ENCODE measurements around the gene ZNF862. TPM values are rescaled to one million over a fixed set of nuclear protein-coding genes. Genes with fewer than 3 reads are reported as not detected.

The ZNF862 gene
- total and polyA plus RNA-seq, 7 experiments from 2014 or later: 9.1 to 112 (median 39.0) TPM

DNA sequence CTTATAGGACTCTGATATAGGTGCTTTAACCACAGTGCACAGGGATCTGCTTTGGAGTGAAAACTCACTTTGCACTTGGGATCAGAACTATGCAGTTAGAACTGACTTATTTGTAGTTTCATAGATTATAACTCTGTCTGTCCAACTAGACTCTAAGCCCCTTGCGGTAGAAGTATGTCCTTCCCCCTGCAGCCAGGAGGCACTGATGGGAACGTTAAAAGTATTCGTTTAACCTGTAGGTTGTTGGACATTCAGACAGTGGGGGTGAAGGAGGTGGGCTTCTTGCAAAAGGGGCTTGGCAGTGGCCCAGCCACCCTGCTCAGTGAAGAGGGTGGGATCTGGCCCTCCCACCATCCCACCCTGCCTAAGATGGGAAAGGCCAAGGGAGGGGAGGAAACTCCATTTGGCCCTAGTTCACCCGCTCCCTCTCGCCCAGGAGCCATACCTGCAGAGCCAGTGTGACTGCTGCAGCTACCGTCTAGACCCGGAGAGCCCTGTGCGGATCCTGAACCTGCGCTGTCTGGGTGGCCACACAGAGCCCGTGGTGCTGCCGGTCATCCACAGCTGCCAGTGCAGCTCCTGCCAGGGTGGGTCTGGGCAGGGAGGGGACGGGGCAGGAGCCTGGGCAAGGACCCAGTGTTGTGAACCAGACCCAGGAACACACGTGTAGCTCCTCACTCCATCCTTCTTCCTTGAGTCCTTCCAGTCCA is 5.7 kb upstream of the ZNF862 start:
- Mint-ChIP-seq H3K9me3 (peaks cover 0 to 2% (median 0%) of the 10 kb centered on the region in 11 donors), H3K36me3 (no peaks in the 10 kb centered on the region), H3K27me3 (peaks cover 0 to 20% (median 6%) of the 10 kb centered on the region in 5 donors), H3K4me3 (no peak overlapping the region), H3K27ac (no peak overlapping the region), H3K4me1 (peaks cover under 1 to 7% (median 1%) of the 10 kb centered on the region in 7 donors)
- intact Hi-C loops (cut with micrococcal nuclease): loop anchor here in 1 of 2 donors (10.0 kb wide), 1 partner anchor 1252 kb away; the partner anchor contains the start of genes AGAP3, FASTK and TMUB1
- CTCF ChIA-PET: no interaction called here
- Histone ChIP-seq H3K4me1 (ENCODE audit: control insufficient read depth in 2 of 2, insufficient read depth in 2 of 2, low read length in 2 of 2) (no peaks in the 10 kb centered on the region), H3K27ac (ENCODE audit: low read depth, low read length) (no peak overlapping the region), H3K27me3 (ENCODE audit: control insufficient read depth in 2 of 2, insufficient read depth in 2 of 2, low read length in 2 of 2) (no peaks in the 10 kb centered on the region), H3K36me3 (ENCODE audit: control insufficient read depth in 2 of 3, insufficient read depth in 3 of 3, low read length in 3 of 3) (no peaks in the 10 kb centered on the region), H3K9me3 (ENCODE audit: control insufficient read depth in 2 of 3, low read length in 3 of 3) (no peaks in the 10 kb centered on the region), H3K4me3 (ENCODE audit: low read length) (no peak overlapping the region)
- DNase-seq: no peak
- ATAC-seq: no peak
- POLR2A ChIA-PET: interaction anchor here (0.6 to 0.7 kb wide), 2 partner anchors 17 to 42 kb away, joined by 3 to 5 read pairs; no protein-coding TSS in a partner anchor

DNA sequence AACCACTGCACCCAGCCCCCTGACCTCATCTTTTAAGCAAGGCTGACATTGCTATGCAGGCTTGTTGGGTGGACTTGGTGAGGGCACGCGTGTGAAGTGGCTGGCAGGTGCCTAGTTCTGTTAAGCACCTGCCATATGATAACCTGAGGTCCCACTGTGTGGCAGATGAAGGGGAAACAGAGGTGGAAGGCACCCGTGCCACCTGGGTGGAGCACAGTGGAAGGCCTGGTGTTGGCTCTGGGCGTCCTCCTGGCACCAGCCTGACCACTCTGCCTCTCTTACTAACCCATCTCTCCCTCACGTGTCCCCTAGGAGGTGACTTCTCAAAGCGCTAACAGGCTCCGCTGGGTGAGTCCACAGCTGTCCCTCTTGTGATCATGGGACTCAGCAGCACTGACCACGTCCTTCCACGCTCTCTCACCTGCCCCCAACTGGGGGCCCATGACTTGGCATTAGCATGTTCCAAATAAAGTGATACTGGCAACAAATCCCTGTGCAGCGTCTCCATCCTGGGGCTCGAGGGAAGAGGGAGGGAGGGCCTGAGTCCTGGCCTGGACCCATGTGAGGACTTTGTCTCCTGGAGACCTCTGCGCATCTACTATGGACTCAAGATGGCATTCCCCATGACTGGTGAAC is 4.6 kb upstream of the ZNF862 start:
- Histone ChIP-seq H3K4me1 (ENCODE audit: control insufficient read depth in 2 of 2, insufficient read depth in 2 of 2, low read length in 2 of 2) (peaks cover 0 to 5% of the 10 kb centered on the region in 2 donors), H3K27ac (ENCODE audit: low read depth, low read length) (no peak overlapping the region), H3K27me3 (ENCODE audit: control insufficient read depth in 2 of 2, insufficient read depth in 2 of 2, low read length in 2 of 2) (no peaks in the 10 kb centered on the region), H3K9me3 (ENCODE audit: control insufficient read depth in 2 of 3, low read length in 3 of 3) (no peaks in the 10 kb centered on the region), H3K4me3 (ENCODE audit: low read length) (no peak overlapping the region), H3K36me3 (ENCODE audit: control insufficient read depth in 2 of 3, insufficient read depth in 3 of 3, low read length in 3 of 3) (no peaks in the 10 kb centered on the region)
- intact Hi-C loops (cut with micrococcal nuclease): loop anchor here in 1 of 2 donors (10.0 kb wide), 1 partner anchor 1251 kb away; the partner anchor contains the start of genes AGAP3, FASTK and TMUB1
- Mint-ChIP-seq H3K4me3 (no peak overlapping the region), H3K9me3 (peaks cover 0 to 2% (median 0%) of the 10 kb centered on the region in 11 donors), H3K27ac (no peak overlapping the region), H3K27me3 (peaks cover 0 to 20% (median 6%) of the 10 kb centered on the region in 5 donors), H3K4me1 (peaks cover 7 to 12% (median 9%) of the 10 kb centered on the region in 7 donors), H3K36me3 (no peaks in the 10 kb centered on the region)
- DNase-seq (no peak), ATAC-seq (no peak)
- POLR2A ChIA-PET: no interaction called here
- CTCF ChIA-PET: no interaction called here

DNA sequence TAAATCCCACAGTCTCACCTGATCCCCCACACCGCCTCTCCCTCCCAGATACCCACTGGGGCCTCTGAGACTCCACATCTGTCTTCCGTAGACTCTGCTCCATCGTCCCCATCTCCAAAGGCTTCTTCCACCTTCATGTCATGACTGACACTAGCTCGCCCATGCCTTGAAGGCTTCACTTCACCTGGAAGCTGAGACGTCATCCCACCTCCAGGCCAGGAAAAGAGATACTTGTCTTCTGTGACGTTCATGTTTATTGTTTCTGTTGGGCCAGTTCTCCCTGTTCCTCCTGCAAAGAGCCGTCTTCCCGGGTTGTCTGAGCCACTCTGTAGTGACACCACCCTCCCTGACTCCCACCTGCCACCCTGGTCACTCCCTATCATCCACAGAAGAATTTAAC is 3.6 kb upstream of the ZNF862 start:
- Mint-ChIP-seq H3K27me3 (peaks cover 0 to 20% (median 6%) of the 10 kb centered on the region in 5 donors), H3K9me3 (peaks cover 0 to 2% (median 0%) of the 10 kb centered on the region in 11 donors), H3K4me1 (peaks cover 15 to 21% (median 18%) of the 10 kb centered on the region in 7 donors), H3K36me3 (peaks cover 0 to 1% (median 0%) of the 10 kb centered on the region in 5 donors), H3K27ac (no peak overlapping the region), H3K4me3 (no peak overlapping the region)
- no peaks in the 10 kb centered on the region for H3K27me3 ChIP-seq (ENCODE audit: control insufficient read depth in 2 of 2, insufficient read depth in 2 of 2, low read length in 2 of 2)
- DNase-seq: no peak
- intact Hi-C loops (cut with micrococcal nuclease): loop anchor here in 1 of 2 donors (10.0 kb wide), 1 partner anchor 1250 kb away; the partner anchor contains the start of genes AGAP3, FASTK and TMUB1
- peaks cover 9 to 14% of the 10 kb centered on the region in 2 donors for H3K4me1 ChIP-seq (ENCODE audit: control insufficient read depth in 2 of 2, insufficient read depth in 2 of 2, low read length in 2 of 2)
- CTCF ChIA-PET: interaction anchor here (1.1 kb wide), 1 partner anchor 24 kb away, joined by 3 read pairs; no protein-coding TSS in a partner anchor
- POLR2A ChIA-PET: no interaction called here
- H3K9me3 ChIP-seq (ENCODE audit: control insufficient read depth in 2 of 3, low read length in 3 of 3): no peaks in the 10 kb centered on the region
- no peak overlapping the region for H3K27ac ChIP-seq (ENCODE audit: low read depth, low read length)
- no peak for ATAC-seq
- H3K4me3 ChIP-seq (ENCODE audit: low read length): no peak overlapping the region
- no peaks in the 10 kb centered on the region for H3K36me3 ChIP-seq (ENCODE audit: control insufficient read depth in 2 of 3, insufficient read depth in 3 of 3, low read length in 3 of 3)

DNA sequence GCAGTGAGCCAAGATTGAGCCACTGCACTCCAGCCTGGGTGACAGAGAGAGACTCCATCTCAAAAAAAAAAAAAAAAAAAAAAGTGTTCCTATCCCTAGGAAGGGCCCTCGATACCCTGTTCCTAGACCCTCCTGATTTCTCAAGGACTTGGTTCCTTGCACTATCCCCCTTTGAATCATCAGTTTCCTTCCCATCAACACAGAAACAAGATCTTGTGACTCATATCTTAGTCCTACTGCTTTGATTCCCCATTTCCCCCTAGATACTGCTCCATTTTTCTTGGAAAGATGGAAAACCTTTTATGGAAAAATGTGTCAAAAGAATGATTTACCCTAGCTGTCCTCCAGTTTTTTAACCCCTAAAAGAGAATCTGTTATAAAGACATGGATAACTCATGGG is 1.7 kb upstream of the ZNF862 start:
- intact Hi-C loops (cut with micrococcal nuclease): loop anchor here in 1 of 2 donors (10.0 kb wide), 1 partner anchor 1248 kb away; the partner anchor contains the start of genes AGAP3, FASTK and TMUB1
- CTCF ChIA-PET: interaction anchor here (0.6 kb wide), 1 partner anchor 39 kb away, joined by 3 read pairs; no protein-coding TSS in a partner anchor

DNA sequence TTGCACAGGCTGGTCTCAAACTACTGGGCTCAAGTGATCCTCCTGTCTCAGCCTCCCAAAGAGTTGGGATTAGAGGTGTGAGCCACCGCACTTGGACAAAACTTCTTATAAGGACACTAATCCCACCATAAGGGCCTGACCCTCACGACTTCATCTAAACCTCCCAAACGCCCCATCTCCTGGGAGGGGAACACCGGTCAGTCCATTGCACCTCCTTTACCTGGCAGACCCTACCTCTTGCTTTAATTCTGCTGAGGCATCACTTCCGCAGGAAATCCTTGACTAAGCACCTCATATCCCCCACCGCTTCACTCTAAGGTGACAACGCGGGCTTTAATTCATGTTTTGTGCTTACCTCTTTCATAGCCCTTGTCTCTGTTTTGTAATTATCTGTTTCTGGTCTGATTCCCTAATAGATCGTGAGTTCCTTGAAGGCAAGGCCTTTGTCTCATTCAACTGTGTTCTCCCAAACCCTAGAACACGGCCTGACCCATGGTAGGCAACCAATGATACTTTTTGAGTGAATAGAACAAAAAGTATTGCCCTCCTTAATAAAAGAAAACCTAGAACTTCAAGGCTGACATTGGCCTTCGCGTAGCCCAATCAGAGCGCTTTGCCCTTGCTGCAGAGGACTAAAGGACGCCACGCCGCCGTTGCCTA is 481 bp upstream of the ZNF862 start:
- peaks cover 0 to 18% (median 6%) of the 10 kb centered on the region in 5 donors for H3K27me3 Mint-ChIP-seq
- peaks cover 25 to 46% (median 43%) of the 10 kb centered on the region in 7 donors for H3K4me1 Mint-ChIP-seq
- Histone ChIP-seq H3K27ac (ENCODE audit: low read depth, low read length) (peak overlapping the region; percentile 52), H3K36me3 (ENCODE audit: control insufficient read depth in 2 of 3, insufficient read depth in 3 of 3, low read length in 3 of 3) (no peaks in the 10 kb centered on the region), H3K4me3 (ENCODE audit: low read length) (no peak overlapping the region), H3K27me3 (ENCODE audit: control insufficient read depth in 2 of 2, insufficient read depth in 2 of 2, low read length in 2 of 2) (no peaks in the 10 kb centered on the region), H3K4me1 (ENCODE audit: control insufficient read depth in 2 of 2, insufficient read depth in 2 of 2, low read length in 2 of 2) (peaks cover 12 to 21% of the 10 kb centered on the region in 2 donors), H3K9me3 (ENCODE audit: control insufficient read depth in 2 of 3, low read length in 3 of 3) (no peaks in the 10 kb centered on the region)
- no peak for ATAC-seq
- peak overlapping the region; percentile 77 to 96 (median 88) for H3K27ac Mint-ChIP-seq
- no peak for DNase-seq
- peaks cover 0 to 2% (median 0%) of the 10 kb centered on the region in 11 donors for H3K9me3 Mint-ChIP-seq
- intact Hi-C loops (cut with micrococcal nuclease): loop anchor here (1.0 to 10.0 kb wide), 13 partner anchors 17 to 1390 kb away; partner anchors contain the start of genes ABCF2 (in 2 of the 2), ATP6V0E2 (in 2 of the 2), ABCB8 (in 1 of the 2) and AGAP3 (in 1 of the 2)
- ChIA-PET POLR2A (interaction anchor here (0.7 to 3.3 kb wide), 9 partner anchors 11 to 531 kb away, joined by 3 to 81 read pairs (median 5); partner anchors contain the start of genes ATP6V0E2 and REPIN1), CTCF (interaction anchor here (0.9 to 3.0 kb wide), 4 partner anchors 16 to 44 kb away, joined by 3 to 10 read pairs (median 8); no protein-coding TSS in a partner anchor)
- peaks cover 0 to 8% (median 0%) of the 10 kb centered on the region in 5 donors for H3K36me3 Mint-ChIP-seq
- peak overlapping the region; percentile 85 to 97 (median 91) for H3K4me3 Mint-ChIP-seq

More for the DNA sequence above, 1.7 kb upstream of the ZNF862 start:
- POLR2A ChIA-PET: no interaction called here
- Histone ChIP-seq H3K36me3 (ENCODE audit: control insufficient read depth in 2 of 3, insufficient read depth in 3 of 3, low read length in 3 of 3) (no peaks in the 10 kb centered on the region), H3K27ac (ENCODE audit: low read depth, low read length) (no peak overlapping the region), H3K4me3 (ENCODE audit: low read length) (no peak overlapping the region), H3K9me3 (ENCODE audit: control insufficient read depth in 2 of 3, low read length in 3 of 3) (no peaks in the 10 kb centered on the region), H3K4me1 (ENCODE audit: control insufficient read depth in 2 of 2, insufficient read depth in 2 of 2, low read length in 2 of 2) (peaks cover 12 to 18% of the 10 kb centered on the region in 2 donors), H3K27me3 (ENCODE audit: control insufficient read depth in 2 of 2, insufficient read depth in 2 of 2, low read length in 2 of 2) (no peaks in the 10 kb centered on the region)
- Mint-ChIP-seq H3K4me3 (no peak overlapping the region), H3K4me1 (peaks cover 23 to 35% (median 33%) of the 10 kb centered on the region in 7 donors), H3K27me3 (peaks cover 0 to 18% (median 6%) of the 10 kb centered on the region in 5 donors), H3K9me3 (peaks cover 0 to 2% (median 0%) of the 10 kb centered on the region in 11 donors), H3K36me3 (peaks cover 0 to 6% (median 0%) of the 10 kb centered on the region in 5 donors), H3K27ac (no peak overlapping the region)
- no peak for ATAC-seq
- no peak for DNase-seq
